Renal cortex interstitium (tissue), 11 donors: ENCODE results near the gene SLC26A2. TPM values are rescaled to one million over a fixed set of nuclear protein-coding genes. Genes with fewer than 3 reads are reported as not detected.

Experiments used
- DNase-seq, 11 donors: peaks; one replicate each; pipeline ENCODE4 v3.0.0-alpha.2; 2013; ENCODE audit warnings: low read depth in 9 of 11, low spot score in 4 of 11; ENCODE audit errors: extremely low read depth in 1 of 11
- polyA plus RNA-seq, 3 donors: library from polyadenylated mRNA; unstranded; fragments of 120-200 nt; gene quantifications; one replicate each; pipeline ENCODE4 v1.2.1, GENCODE V29; 2013; ENCODE audit not compliant: insufficient read length in 3 of 3

SLC26A2 gene
- polyA plus RNA-seq, 3 donors: 17.9 to 20.7 (median 19.9) TPM

GRCh38 chr5:149953436-149954121 lies 7.0 kb upstream of the SLC26A2 start:
- no peak for DNase-seq

- no peak for DNase-seq
These were observed 5.8 kb upstream of the SLC26A2 start for GRCh38 chr5:149954798-149955197.

GRCh38 chr5:149956685-149957084 lies 3.9 kb upstream of the SLC26A2 start:
- no peak for DNase-seq

- peak in 1 of 11 donors; percentile 50 for DNase-seq
These were observed 2.7 kb upstream of the SLC26A2 start for GRCh38 chr5:149957855-149958254.

- DNase-seq: no peak
These were observed 937 bp upstream of the SLC26A2 start for GRCh38 chr5:149959406-149960236.

GRCh38 chr5:149961186-149961685 lies 678 bp downstream of the SLC26A2 start:
- DNase-seq: no peak

GRCh38 chr5:149961957-149962409 lies 1.4 kb downstream of the SLC26A2 start:
- DNase-seq: no peak

GRCh38 chr5:149962601-149963300 lies 2.2 kb downstream of the SLC26A2 start:
- no peak for DNase-seq

- DNase-seq: no peak
These were observed 3.2 kb downstream of the SLC26A2 start for GRCh38 chr5:149963729-149964128.

GRCh38 chr5:149966946-149967345 lies 6.4 kb downstream of the SLC26A2 start:
- DNase-seq: no peak

GRCh38 chr5:149969181-149969930 lies 8.8 kb downstream of the SLC26A2 start:
- no peak for DNase-seq

GRCh38 chr5:149975409-149975808 lies 14.9 kb downstream of the SLC26A2 start:
- no peak for DNase-seq

GRCh38 chr5:149979896-149980295 lies 19.3 kb downstream of the SLC26A2 start:
- DNase-seq: no peak

GRCh38 chr5:149981206-149981605 lies 20.6 kb downstream of the SLC26A2 start:
- DNase-seq: no peak

GRCh38 chr5:149982505-149982904 lies 21.9 kb downstream of the SLC26A2 start:
- no peak for DNase-seq

- DNase-seq: no peak
These were observed 27.6 kb downstream of the SLC26A2 start for GRCh38 chr5:149988126-149988525.

GRCh38 chr5:149990518-149991376 lies 30.2 kb downstream of the SLC26A2 start:
- peak in 9 of 11 donors; percentile 60 to 83 (median 66) for DNase-seq

- DNase-seq: no peak
These were observed 32.9 kb downstream of the SLC26A2 start for GRCh38 chr5:149993471-149993870.
